ENCODE data around the gene BCAP29.

GRCh38 chr7:107592361-107593024 is 12.4 kb downstream of the BCAP29 start:
- TF ChIP-seq CTCF (IDR thresholded peaks at IDR 0.05 in 8 of 11, conservative IDR thresholded peaks at IDR 0.05 in 3 of 11), result no peak
- TF ChIP-seq POLR2A (IDR thresholded peaks at IDR 0.05), result no peak
- TF ChIP-seq POLR2AphosphoS5 (IDR thresholded peaks at IDR 0.05), result no peak

Data from spleen (tissue), 7 donors.